HG02798 (cell line): Measurements from ENCODE around the gene ZFR2.
"Not testable (repeated sequence)": the region's sequence is repeated elsewhere in the genome, so short reads cannot be mapped to it uniquely, and the experiment has no call there.

ENCODE experiments used
- ATAC-seq: cut with Tn5 transposase; IDR thresholded peaks from one replicate; pipeline ENCODE4 v1.9.1; 2021; ENCODE audit warnings: mild to moderate bottlenecking; ENCODE audit not compliant: unreplicated experiment, poor library complexity

The ZFR2 gene

DNA sequence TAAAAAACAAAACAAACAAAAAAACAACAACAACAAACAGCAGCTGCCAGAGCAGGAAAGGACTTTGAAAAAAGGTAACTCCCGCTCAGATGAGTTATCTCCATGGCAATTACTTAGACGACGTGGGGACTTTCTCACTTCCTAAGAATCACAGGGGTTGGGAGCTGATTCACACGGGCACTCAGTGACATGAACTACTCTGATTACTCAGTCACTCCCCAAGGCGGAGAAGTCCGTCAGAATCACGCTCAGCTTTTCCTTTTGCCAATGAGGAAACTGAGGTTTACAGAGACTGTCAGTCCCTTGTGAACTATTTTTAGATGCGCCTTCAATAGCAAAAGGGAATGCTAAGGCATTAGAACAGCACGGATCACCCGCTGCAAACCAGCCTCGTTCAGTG, 50.4 kb downstream of the ZFR2 start:
- ATAC-seq: no peak

DNA sequence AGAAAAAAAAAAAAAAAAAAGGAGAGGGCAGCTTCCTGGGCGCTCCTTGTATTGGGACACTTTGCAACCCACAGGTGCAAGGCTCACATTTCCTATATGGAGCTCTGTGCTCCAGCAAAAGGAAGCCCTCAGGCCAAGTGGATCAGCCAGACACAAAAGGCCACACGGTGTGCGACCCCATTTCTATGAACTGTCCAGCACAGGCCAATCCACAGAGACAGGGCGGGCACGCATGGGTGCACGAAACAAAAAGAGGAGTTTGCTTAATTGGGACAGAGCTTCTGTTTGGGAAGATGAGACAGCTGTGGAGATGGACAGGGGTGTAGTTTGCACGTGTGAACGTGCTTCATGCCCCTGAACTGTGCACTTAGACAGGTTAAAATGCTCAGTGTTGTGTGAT, 51.1 kb downstream of the ZFR2 start:
- no peak for ATAC-seq

- ATAC-seq: no peak
Measured at GRCh38 chr19:3816566-3817218, 52.1 kb downstream of the ZFR2 start.

DNA sequence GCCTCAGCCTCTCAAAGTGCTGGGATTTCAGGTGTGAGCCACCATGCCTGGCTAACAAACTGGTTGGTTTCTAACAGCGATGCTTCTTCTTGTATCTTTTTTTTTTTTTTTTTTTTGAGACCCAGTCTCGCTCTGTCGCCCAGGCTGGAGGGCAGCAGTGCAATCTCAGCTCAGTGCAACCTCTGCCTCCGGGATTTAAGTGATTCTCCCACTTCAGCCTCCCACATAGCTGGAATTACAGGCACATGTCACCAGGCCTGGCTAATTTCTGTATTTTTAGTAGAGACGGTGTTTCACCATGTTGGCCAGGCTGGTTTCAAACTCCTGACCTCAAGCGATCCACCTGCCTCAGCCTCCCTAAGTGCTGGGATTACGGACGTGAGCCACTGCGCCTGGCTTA, 52.7 kb downstream of the ZFR2 start:
- not testable (repeated sequence) for ATAC-seq

- ATAC-seq: no peak
Measured at GRCh38 chr19:3814648-3815047, 54.2 kb downstream of the ZFR2 start.

- no peak for ATAC-seq
Measured at GRCh38 chr19:3813473-3814392, 55.1 kb downstream of the ZFR2 start.

- ATAC-seq: no peak
Measured at GRCh38 chr19:3810708-3811355, 58.0 kb downstream of the ZFR2 start.

GRCh38 chr19:3809881-3810707, 58.7 kb downstream of the ZFR2 start:
- no peak for ATAC-seq

DNA sequence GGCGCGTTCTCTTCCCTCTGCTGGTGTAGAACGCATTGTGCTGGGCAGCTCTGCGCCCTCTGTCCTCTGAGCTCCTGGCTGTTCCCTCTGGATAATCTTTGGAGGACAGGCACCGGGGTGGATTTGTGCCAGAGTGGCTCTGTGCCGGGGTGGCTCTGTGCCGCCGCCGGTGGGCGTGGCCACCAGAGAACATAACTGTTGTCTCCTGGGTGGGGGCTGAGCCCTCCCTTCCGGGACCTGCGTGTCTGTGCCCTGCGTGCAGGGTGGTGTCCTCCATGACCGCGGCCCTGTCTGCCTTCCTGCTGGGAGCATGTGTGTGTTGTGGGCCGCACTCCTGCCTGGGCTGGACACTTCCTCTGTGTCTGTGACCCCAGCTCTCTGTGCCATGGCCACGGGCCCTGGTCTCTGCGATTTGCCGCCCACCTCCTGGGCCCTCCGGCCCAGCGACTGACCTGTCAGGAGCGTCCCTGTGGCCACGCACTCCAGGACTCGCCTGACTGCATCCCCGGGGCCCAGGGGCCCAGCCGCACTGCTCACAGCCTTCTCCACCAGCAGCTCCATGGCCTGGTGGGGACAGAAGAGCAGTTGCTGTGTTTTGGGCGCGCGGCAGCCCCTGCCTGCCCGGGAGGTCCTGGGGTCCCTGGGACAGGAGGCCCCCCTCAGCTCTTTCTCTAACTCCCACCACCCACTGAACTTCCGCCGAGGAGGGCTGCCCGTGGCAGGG, 60.3 kb downstream of the ZFR2 start:
- ATAC-seq: no peak

- no peak for ATAC-seq
Measured at GRCh38 chr19:3807574-3808354, 61.1 kb downstream of the ZFR2 start.

DNA sequence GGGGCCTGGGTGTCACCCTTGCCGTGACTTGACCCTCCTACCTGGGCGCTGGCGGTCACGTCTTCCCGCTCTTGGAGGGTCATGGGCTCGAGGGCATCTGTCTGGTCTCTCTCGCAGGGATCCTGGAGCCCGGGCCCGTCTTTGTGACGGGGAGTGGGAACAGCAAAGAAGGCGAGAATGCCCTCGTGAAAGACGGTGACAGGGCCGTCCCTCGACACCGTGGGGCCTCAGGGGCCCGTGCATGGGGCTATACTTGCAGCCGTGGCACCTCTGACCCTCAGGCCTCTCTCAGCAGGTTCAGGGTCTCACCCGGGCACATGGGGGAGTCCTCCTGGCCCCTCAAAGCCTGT, 61.7 kb downstream of the ZFR2 start:
- ATAC-seq: no peak

- ATAC-seq: no peak
Measured at GRCh38 chr19:3805859-3806258, 63.0 kb downstream of the ZFR2 start.

DNA sequence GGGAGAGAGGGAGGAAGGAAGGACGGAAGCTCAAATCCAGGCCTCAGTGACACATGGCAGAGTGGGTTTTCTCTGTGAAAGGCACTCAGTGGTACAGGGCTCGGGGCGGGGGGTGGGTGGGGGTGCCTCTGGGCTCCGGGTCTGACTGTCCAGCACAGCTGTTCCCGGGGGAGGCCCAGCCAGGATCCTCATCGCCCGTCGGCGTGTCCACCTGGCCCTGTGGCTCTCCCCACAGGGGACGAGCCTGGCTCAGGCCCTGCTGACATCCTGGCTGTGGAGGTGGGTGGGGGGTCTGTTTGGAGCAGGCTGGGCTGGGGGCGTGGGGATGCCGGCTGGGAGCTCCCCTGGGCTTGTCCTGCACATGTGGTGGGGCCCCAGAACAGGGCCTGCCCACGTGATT, 64.4 kb downstream of the ZFR2 start:
- ATAC-seq: no peak

DNA sequence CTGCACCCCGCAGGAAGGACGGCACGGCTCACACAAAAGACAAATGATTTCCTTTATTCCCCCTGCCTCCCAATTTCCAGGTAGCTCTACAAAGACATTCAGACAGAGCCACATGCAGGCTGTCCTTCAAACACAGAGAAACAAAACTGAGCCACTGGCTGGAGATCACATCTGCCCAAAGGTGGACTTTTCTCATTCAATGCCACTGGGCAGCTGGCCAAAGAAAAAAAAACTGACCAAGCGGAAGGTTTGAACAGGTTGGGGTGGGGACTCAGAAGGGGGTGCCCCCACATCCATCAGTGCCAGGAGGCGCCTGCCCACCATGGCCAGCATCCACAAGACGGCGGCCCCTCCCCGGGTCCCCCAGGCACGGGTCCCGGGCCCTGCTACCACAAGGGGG, 64.9 kb downstream of the ZFR2 start:
- no peak for ATAC-seq

DNA sequence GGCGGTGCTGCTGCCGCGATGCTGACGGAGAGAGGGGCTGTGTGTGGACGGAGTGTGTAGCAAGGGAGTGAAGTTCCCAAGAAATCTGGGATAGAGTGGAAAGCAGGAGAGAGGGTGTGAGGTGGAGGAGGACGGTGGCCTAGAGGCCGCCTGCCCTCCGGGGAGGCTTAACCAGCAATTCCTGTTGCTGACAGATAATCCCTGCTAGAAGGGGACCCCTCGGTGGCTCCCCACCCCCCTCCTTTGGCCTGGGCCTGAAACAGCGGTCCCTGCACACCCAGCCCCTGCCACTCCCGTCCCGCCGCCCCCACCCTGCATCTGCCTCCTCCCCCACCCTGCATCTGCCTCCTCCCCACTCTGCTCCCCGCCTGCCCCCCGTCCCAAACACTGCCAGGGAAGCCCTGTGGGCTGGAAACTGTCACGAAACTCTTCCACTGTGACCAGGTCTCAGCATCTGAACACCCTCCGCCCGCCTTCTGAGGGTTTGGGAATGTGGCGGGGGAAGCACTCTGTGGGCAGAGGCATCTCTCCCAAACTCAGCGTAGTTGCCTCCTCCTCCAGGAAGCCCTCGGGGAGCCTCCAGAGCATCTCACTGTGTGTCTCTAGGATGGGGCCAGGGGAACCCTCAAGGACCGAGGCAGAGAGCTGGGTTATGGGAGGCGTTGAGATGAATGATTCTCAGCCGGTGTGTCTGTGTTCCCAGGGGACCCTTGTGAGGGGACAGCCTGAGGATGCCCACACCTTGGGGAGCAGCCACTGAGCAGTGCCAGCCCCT, 65.5 kb downstream of the ZFR2 start:
- no peak for ATAC-seq

DNA sequence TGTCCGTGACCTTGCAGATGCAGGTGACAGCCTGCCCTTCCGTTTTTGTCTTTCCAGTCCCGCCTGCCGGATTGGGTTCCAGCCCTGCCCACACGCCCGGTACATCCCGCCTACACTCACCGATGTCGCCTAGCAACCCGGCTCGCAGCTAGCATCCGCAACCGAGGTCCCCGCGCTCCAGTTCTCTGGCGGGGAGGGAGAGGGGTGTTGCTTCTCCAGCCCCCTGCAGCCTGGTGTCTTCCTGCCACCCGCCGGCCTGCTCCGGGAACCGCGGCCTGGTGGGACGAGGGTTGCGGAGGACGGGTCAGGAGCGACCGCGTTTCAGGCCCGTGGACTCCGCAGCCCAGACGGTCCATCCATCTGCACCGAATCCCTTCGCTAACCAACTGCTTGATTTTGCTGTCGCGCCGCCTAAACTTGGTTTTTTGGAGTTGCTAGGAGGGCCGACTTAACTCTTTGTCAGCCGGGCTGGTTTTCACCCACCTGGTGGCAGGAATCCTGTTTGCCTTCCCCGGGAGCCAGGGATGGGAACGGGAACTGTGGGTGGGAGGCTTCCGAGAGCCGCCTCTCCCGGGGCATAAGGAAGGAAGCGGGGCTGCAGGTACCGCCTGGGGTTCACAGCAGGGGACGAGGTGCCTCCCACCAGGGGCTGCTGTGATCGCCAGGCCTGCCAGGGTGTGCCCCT, 67.3 kb downstream of the ZFR2 start:
- ATAC-seq: no peak

GRCh38 chr19:3800996-3801395, 67.8 kb downstream of the ZFR2 start:
- ATAC-seq: no peak

- no peak for ATAC-seq
Measured at GRCh38 chr19:3798137-3798536, 70.7 kb downstream of the ZFR2 start.
